Occipital lobe (tissue), 2 donors: ENCODE results near the gene MCOLN1. TPM values are rescaled to one million over a fixed set of nuclear protein-coding genes. Genes with fewer than 3 reads are reported as not detected.
"Not testable (repeated sequence)": the region's sequence is repeated elsewhere in the genome, so short reads cannot be mapped to it uniquely, and the experiment has no call there.

ENCODE experiments used
- DNase-seq: peaks from one replicate; lab custom pipeline; 2025; lab: John Stamatoyannopoulos, UW
- total RNA-seq: library from RNA; depleted of rRNA; stranded (reverse); fragments of >200 nt; gene quantifications from one replicate; pipeline ENCODE4 v1.2.3, GENCODE V29; 2014

Gene MCOLN1
- total RNA-seq, 1 donor from 2014 or later, result 9.8 TPM

- DNase-seq, result no peak
These were observed 2.7 kb downstream of the MCOLN1 start for GRCh38 chr19:7524992-7525739.

- no peak for DNase-seq
These were observed 3.9 kb downstream of the MCOLN1 start for GRCh38 chr19:7526059-7526929.

- no peak for DNase-seq
These were observed 5.2 kb downstream of the MCOLN1 start for GRCh38 chr19:7527516-7528191.

GRCh38 chr19:7528192-7528519 is 5.7 kb downstream of the MCOLN1 start:
- no peak for DNase-seq

- DNase-seq, result no peak
These were observed 6.3 kb downstream of the MCOLN1 start for GRCh38 chr19:7528522-7529245.

- no peak for DNase-seq
These were observed 6.8 kb downstream of the MCOLN1 start for GRCh38 chr19:7529246-7529600.

- DNase-seq, result no peak
These were observed 7.4 kb downstream of the MCOLN1 start for GRCh38 chr19:7529610-7530490.

GRCh38 chr19:7533281-7533885 is 11.0 kb downstream of the MCOLN1 start:
- peak; percentile 33 for DNase-seq

- DNase-seq, result peak; percentile 80
These were observed 11.6 kb downstream of the MCOLN1 start for GRCh38 chr19:7533925-7534480.

GRCh38 chr19:7534531-7535046 is 12.2 kb downstream of the MCOLN1 start:
- DNase-seq, result peak; percentile 81

- peak; percentile 89 for DNase-seq
These were observed 12.9 kb downstream of the MCOLN1 start, which contains the start of gene PNPLA6 for GRCh38 chr19:7535047-7535997. Gene PNPLA6 (plus strand): TSS chr19:7535717. CDS start chr19:7535789, 72 bp downstream.

- no peak for DNase-seq
These were observed 13.7 kb downstream of the MCOLN1 start for GRCh38 chr19:7535998-7536695.

GRCh38 chr19:7538990-7539389 is 16.6 kb downstream of the MCOLN1 start:
- DNase-seq, result not testable (repeated sequence)

- DNase-seq, result no peak
These were observed 17.5 kb downstream of the MCOLN1 start for GRCh38 chr19:7539827-7540425.

GRCh38 chr19:7540761-7541474 is 18.5 kb downstream of the MCOLN1 start:
- no peak for DNase-seq

- no peak for DNase-seq
These were observed 19.0 kb downstream of the MCOLN1 start for GRCh38 chr19:7541475-7541824.
